Astrocyte of the cerebellum (primary cell): Measurements from ENCODE around the gene PLPP7.
A peak's percentile ranks its signal among the peaks of the same experiment; 100 is the strongest.

Source experiments
- DNase-seq: peaks from one replicate; pipeline ENCODE4 v3.0.0-alpha.2; 2011; ENCODE audit warnings: low read depth
- H3K4me3 ChIP-seq: 2 replicates; pipeline ENCODE4 v1.5.1; 2011; ENCODE audit warnings: mild to moderate bottlenecking, low read depth, low read length, moderate library complexity
- in situ Hi-C: cut with HindIII; loops from 2 replicates; pipeline ENCODE4 v1.10.0; 2017; ENCODE audit warnings: low sequenced_read_pairs
- TF ChIP-seq, protein P1 (sequence below): IDR thresholded peaks from 2 replicates; pipeline ENCODE4 v1.5.1; 2012; ENCODE audit warnings: low read length, low read depth, moderate library complexity, mild to moderate bottlenecking; ENCODE audit errors: missing control alignments

PLPP7 gene

DNA sequence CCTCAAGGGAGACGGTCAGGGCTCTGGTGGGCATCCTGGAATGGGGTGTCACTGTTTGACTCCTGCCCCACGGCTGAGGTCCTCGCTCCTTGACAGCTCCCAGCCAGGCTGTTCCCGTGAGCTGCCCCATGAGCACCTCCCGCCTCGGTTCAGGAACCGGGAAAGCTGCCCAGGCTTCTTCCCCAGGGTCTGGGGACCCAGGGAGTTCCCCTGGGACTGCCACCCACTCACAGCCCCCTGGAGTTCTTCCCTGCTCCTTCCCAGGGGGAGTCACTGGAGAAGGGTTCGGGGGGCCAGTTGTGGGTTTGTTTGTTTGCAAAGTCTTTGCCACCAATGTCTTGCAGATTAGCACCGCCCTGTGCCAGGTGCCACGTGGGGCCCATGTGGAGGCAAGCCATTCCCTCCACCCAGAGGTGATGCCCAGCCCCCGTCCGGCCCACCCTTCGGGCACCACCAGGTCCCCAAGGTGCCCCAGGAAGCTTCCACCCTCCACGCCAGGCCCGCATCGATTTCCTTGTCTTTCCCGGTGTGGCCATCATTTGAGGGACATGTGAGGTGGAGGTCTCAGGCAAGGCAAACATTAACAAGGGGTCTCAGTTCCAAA, 1.3 kb downstream of the PLPP7 start:
- TF ChIP-seq, protein P1, sequence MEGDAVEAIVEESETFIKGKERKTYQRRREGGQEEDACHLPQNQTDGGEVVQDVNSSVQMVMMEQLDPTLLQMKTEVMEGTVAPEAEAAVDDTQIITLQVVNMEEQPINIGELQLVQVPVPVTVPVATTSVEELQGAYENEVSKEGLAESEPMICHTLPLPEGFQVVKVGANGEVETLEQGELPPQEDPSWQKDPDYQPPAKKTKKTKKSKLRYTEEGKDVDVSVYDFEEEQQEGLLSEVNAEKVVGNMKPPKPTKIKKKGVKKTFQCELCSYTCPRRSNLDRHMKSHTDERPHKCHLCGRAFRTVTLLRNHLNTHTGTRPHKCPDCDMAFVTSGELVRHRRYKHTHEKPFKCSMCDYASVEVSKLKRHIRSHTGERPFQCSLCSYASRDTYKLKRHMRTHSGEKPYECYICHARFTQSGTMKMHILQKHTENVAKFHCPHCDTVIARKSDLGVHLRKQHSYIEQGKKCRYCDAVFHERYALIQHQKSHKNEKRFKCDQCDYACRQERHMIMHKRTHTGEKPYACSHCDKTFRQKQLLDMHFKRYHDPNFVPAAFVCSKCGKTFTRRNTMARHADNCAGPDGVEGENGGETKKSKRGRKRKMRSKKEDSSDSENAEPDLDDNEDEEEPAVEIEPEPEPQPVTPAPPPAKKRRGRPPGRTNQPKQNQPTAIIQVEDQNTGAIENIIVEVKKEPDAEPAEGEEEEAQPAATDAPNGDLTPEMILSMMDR, result no peak
- in situ Hi-C loops, result no loop called here
- no peak for DNase-seq
- H3K4me3 ChIP-seq, result peak overlapping the region; percentile 41

DNA sequence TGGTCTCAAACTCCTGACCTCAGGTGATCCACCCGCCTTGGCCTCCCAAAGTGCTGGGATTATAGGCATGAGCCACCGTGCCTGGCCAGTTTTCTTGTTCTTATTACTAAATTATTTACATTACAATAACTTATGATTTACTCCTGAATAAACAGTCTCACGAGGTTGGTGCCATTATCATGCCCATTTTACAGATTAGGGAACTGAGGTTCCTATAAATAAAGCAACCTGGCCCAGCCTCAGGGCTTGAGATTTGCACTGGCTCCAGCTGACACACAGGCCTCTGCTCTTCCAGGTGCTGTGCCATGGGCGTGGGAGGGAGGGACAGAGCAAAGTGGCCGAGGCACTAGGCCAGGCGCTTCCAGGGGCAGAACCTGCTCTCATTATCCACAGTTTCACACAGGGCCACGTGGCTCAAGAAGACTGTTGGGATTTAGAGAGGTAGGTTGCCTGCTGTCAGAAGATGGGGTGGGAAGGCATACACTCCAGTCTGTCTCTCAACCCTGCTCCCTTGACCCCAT, 2.3 kb downstream of the PLPP7 start:
- H3K4me3 ChIP-seq, result no peak overlapping the region
- DNase-seq, result no peak
- in situ Hi-C loops, result no loop called here
- TF ChIP-seq, protein P1, result no peak

DNA sequence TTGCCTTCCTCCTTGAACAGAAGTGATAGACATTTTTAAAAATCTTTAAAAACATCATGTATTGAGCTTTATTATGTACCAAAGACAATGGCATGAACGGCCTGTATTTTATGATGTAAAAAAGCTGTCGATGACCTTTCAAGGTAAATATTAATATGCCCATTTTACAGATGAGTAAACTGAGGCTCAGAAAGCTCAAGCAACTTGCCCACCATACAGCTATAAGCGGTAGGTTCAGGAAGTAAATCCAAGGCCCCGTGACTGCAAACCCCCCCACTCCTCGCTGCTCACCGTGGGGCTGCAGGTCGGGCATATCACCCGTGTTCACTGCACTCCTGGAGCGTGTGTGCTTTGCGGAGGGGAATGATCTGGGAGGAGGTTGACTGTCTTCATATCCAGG, 3.4 kb downstream of the PLPP7 start:
- no peak overlapping the region for H3K4me3 ChIP-seq
- DNase-seq, result no peak
- in situ Hi-C loops, result no loop called here
- TF ChIP-seq, protein P1, result no peak

DNA sequence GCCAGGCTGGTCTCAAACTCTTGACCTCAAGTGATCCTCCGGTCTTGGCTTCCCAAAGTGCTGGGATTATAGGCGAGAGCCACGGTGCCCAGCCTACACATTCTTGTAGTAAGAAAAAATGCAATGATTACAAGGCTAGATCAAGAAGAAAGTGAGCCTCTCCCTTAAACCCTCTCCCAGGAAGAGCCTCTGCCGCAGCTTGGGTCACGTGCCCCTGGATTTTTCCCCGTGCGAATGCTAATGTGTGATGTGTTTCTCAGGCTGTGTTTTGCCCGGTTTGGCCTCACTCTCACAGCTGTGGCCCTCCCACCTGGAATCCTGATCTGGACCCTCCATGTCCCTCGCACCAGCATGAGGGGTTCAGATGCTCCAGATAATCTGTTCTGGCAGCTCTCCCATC, 6.9 kb downstream of the PLPP7 start:
- TF ChIP-seq, protein P1, result no peak
- no peak for DNase-seq
- H3K4me3 ChIP-seq, result no peak overlapping the region
- in situ Hi-C loops, result no loop called here

DNA sequence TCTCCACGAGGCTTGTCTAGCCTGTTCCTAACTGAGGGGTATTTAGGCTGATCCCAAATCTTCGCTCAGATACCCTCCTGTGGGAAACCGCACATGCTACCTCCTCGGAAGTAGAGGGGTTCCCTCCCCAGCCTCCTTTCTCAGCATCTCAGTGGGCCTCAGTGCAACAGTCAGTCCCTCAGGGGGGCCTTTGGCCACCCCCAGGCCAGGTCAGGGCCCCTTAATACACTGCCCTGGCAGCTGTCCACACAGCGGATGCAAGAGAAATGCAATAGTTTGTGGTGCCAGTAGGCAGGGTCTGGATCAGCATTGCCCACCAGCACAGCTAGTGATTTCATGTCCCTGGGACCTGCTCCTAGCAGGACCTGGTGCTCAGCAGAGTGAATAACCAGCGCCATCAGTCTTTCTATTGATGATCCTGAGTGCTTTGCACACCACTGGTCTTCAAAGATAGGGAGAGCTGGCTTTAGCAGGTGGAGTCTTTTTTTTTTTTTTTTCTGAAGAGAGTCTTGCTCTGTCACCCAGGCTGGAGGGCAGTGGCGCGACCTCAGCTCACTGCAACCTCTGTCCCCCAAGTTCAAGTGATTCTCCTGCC, 7.5 kb downstream of the PLPP7 start:
- DNase-seq, result no peak
- in situ Hi-C loops, result no loop called here
- H3K4me3 ChIP-seq, result no peak overlapping the region
- TF ChIP-seq, protein P1, result no peak

DNA sequence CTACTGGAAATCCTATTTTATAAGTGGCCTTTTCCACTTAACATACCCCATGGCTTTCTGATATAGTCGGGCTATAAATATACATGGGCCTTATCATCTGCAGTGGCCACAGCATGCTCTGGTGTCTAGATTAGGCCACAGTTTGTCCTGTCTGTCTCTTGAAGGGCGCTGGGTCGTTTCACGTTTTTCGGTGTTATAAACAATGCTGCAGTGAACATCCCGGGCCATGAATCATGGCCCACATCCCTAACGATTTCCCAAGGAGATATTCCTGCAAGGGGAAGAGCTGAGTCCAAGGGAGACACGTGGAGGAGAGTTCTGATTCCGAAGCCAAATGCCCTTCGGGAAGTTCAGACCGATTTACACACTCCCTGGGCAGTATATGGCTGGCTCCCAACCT, 8.4 kb downstream of the PLPP7 start:
- no peak overlapping the region for H3K4me3 ChIP-seq
- DNase-seq, result no peak
- TF ChIP-seq, protein P1, result no peak
- in situ Hi-C loops, result no loop called here
